SHP77 treated with DMSO at 0.1 percent for 48 hours (cell line): Measurements from ENCODE around the gene NFXL1.
A peak's percentile ranks its signal among the peaks of the same experiment; 100 is the strongest.
"Not testable (repeated sequence)": the region's sequence is repeated elsewhere in the genome, so short reads cannot be mapped to it uniquely, and the experiment has no call there.

Source experiments
- DNase-seq: peaks from one replicate; lab custom pipeline; 2025; lab: John Stamatoyannopoulos, UW

Gene NFXL1

DNA sequence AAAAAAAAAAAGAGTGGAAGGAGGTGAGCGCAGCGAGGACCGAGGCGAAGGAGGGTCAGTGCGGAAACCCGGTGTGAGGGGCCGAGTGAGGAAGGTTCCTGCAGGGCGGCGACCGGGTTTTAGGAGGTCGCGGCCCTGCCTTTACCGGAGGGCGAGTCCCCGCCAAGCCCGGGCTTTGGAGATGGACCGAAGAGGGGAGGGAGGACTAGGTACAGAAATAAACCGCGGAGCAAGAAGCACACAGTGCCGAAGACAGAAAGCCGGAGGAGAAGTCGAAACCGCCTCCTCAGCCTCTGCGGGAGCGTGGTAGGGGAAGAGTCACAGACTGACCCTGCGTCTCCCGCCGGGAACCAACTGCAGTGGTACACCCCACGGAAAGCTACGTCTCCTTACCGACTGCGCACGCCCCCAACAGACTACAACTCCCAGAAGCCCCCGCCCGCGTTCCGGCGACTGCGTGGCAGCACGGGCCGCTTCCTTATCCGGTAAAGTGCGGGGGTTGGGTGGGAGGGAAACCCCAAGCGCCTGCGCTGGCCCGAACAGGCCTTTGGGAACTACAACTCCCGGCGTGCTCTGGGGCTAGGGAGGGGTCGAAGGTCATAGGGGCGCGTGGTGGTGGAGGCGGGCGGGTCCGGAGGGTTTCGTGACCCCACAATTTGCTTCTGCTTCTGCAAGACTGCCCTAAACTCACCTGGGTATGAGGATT is at the start of gene NFXL1:
TSS of gene NFXL1 (minus strand) at position 364 of the 706 bp plus-strand sequence. CDS start 380 bp downstream, outside the sequence.
- DNase-seq, result peak; percentile 69

DNA sequence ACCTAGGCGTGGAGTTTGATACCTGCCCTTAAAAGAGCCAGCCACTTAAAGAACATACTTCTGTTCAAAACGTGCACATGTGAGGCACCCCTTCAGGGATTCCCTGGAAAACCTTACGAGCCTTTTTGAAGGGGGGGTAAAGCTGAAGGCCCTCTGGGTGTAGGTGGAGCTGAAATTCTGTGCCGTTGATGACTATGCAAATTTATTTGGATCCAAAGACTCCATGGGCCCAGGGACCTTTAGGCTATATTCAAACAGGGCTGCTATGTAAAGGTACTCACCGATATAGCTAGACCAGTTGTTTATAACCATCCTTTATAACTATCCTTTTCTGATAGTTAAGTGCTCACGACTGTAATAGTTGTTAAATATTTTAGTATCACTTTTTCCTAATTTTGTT is 40.3 kb upstream of the NFXL1 start:
- DNase-seq, result no peak

DNA sequence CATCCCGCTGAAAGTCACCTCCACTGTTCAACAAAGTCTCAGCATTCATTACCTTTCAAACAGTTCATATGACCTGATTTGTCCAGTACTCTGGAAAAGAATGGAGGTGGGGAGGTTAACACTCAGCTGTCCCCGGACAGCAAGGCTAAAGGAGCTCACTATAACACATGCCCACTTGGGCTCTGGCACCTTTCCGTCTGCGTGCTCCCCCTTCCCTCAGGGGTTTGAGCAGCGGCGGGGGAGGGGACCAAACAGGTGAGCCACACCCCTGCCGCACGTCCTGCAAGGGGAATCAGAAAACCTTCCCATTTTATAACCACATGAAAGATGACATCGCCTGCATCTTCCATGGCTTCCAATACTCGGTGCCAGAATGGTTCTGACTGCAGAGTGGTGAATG is 39.9 kb upstream of the NFXL1 start:
- DNase-seq, result no peak

DNA sequence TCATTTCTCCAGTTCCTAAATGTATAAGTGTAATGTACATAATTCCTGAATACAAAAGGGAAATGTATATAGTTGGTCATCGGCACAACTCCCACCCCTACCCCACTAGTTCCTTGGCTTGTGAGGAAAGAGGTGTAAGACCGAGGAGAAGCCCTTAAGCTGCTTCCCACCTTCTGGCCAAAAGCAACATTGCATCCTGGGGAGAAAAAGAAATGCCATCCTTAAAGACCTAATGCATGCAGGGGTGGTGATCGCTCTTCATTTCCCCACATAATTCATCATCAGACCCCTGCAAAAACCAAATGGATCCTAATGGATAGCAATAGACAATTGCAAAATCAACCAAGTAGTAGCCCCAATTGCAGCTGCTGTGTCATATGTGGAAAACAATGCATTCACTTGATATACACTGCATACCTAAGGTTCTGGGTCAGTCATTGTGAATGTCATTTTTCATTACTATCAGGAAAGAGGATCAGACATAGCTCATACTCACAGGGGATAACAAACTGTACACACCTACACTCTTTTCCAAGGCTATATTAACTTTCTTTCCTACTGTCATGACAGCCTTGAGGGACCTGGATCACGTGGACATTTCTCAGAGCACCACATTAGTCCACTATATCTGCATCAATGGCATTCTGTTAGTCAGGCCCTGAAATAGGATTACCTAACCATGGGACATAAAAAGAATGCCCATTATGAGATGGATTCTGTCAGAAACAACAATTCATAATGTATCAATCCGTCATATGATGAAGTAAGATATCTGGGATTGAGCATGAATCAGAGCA is 31.7 kb upstream of the NFXL1 start:
- no peak for DNase-seq

DNA sequence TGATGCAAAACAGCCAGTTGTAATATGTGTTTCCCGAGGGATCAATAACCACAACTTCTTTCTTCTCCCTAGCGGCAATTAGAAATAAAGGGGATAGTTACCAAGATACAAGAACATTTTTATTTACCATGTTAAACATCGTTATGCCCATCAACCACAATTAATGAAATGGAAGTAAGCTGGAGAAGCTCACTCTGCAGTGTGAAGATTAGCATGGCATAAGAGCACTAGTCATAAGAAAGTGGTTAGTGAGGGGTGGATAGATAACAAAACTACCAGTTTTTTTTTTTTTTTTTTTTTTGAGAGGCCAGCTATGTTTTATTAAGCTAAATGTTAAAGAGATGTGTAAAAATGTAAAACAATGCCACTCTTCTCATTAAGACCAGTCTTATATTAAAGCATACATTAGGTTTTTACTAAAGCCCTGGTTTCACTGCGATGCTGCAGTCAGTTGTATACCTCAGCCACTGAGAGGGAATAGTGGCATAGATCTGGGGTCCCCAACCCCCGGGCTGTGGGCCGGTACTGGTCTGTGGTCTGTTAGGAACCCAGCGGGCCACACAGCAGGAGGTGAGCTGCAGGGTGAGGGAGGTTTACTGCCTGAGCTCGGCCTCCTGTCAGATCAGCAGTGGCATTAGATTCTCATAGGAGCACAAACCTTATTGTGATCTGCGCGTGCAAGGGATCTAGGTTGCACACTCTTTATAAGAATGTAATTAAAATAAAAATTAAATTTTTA is 27.9 kb upstream of the NFXL1 start:
- no peak for DNase-seq

DNA sequence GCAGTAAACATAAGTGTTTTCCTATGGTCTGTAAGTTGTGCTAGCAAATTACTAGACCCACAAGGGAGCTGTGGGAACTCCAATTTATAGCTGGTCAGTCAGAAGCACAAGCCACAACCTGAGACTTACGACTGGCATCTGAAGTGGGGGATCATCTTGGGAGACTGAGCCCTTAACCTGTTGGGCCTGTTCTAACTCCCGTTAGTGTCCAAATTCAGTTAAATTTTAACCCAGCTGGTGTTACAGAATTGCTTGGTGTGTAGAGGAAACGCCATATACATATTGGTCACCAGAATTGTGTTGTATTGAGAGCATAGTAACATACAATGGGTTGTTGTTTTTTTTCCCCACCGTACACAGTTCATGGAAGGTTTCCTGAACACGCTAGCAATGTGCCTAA is 25.1 kb upstream of the NFXL1 start:
- no peak for DNase-seq

DNA sequence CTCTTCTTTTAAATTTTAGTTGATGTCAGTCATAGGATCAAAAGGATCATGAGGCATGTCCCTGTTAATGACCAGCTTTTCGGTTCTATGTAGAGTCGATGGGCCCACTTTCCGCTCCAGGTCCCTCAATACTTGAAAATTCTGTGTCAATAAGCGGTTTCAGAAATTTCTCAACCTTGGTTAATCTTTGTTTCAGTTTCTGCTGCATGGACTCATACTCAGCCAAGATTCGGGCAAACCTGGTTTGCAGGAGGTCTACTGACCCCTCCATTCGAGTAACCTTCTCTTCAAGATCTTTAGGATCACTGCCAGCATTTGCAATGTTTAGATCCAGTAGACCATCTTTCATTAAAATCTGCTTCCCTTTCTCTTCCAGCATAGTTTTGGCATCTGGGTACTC is 22.0 kb upstream of the NFXL1 start:
- no peak for DNase-seq

DNA sequence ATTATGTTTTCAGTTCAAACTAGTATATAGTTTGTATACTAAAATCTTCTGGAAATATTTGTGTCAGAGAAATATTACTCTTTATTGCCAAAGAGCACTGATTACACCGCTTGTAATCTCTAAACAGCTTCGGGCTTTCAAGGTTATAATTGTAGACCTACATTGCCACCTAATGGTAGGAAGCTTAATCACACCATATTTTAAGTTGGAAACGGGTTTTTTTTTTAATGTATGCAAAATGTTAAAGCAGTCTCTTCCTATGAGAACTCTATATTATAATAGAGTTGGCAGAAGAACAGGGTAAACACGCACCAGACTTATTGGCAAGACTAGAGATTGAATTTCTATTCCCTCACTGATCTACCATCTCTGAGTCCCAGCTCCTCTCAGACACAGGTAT is 19.5 kb upstream of the NFXL1 start:
- DNase-seq, result no peak

DNA sequence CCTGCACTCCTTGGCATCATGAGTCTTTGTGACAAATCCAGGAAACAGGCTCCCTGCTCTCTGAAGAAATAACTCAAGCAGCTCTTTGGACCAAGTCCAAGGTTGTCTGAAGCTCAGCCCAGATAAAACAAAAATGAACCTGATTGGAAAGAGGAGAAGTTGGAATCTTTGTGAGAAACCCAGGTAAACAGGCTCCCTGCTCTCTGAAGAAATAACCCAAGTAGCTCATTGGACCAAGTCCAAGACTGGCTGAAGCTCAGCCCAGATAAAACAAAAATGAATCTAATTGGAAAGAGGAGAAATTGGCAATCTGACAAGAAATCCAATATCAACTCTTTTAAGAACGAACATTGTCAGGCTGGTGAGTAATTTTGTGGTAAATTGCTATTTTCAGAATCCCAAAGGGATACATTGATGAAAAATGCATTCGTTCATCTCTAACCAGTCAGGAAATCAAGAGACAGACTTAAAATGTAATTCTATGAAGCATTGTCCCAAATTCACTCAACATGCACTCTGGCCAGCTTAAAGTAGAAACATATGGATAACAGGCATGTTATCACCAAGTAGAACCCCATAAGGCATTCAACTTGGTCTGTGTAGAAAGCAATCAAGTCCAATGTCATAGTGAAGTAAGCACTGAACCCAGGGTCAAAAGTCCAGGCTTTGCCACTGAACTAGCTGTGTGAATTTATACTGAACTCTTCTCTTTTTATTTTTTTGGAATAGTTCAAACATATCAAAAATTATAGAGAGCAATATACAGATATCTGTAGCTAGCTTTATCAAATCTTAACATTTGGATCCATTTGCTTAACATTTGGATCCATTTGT is 16.8 kb upstream of the NFXL1 start:
- DNase-seq, result no peak

DNA sequence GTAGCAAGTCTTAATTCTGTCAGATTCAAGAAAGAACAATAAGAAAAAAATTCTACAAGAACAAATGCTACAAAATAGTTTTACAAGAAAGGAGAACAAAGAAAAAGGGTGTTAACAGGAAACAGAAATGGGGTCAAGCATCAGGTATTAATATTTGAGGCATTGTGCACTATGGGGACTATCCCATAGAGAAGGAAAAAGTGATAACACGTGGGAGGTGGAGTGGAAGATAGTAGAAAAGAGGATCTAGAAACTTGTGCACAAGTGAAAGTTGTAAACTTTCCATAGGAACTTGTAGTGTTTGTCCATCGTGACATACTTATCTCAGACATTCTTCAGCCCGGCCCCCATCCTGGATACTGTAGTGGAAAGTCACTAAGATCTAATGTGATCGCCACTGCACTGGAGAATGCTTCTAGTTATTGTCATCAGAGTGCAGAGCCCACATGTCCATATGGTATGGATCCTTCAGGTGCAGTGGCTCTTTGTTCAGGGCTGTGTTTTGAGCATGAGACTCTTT is 15.4 kb upstream of the NFXL1 start:
- DNase-seq, result no peak

DNA sequence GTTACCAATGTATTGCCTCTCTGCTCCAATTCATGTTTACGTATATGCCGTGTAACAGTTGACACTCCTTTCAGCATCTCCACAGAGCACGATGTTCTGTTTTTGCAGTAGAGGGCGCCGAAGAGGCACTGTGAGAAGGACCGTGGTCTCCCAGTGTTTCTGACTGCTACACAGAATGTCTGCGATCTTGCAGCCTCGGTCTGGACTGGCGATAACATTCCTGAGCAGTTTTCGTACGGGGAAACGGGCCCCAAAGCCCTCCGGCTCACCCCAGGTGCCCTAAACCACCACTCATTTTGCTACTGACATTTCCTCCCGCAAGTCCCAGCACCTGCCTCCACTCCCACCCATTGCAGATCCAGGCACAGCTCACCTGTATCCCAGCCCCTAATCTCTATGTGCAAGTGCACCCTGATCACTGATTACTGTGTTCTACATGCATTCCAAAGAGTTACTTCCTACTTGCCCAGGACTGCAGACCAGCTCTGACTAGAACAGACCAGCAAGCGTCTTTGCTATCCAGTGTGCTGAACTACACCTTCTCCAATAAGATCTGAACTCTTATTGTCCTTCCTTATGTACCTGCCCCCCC is 12.4 kb upstream of the NFXL1 start:
- peak; percentile 34 for DNase-seq

DNA sequence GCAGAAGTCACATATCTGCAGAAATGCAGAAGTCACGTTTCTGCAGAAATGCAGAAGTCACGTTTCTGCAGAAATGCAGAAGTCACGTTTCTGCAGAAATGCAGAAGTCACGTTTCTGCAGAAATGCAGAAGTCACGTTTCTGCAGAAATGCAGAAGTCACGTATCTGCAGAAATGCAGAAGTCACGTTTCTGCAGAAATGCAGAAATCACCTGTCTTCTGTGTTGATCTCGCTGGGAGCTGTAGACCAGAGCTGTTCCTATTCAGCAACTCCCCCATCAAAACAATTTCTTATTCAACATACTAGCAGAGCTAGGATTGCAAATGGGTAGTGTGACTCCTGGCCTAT is 8.9 kb upstream of the NFXL1 start:
- DNase-seq, result not testable (repeated sequence)

DNA sequence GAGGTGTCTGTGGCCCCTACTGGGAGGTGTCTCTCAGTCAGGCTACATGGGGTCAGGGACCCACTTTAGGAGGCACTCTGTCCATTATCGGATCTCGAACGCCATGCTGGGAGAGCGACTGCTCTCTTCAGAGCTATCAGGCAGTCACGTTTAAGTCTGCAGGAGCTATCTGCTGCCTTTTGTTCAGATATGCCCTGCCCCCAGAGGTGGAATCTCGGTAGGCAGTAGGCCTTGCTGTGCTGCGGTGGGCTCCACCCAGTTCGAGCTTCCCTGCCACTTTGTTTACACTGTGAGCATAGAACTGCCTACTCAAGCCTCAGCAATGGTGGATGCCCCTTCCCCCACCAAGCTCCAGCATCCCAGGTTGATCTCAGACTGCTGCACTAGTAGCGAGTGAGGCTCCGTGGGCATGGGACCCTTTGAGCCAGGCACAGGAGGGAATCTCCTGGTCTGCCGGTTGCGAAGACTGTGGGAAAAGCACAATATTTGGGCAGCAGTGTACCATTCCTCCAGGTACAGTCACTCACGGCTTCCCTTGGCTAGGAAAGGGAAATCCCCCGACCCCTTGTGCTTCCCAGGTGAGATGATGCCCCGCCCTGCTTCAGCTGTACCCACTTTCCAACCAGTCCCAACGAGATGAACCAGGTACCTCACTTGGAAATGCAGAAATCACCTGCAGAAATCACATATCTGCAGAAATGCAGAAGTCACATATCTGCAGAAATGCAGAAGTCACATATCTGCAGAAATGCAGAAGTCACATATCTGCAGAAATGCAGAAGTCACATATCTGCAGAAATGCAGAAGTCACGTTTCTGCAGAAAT is 8.3 kb upstream of the NFXL1 start:
- DNase-seq, result not testable (repeated sequence)

DNA sequence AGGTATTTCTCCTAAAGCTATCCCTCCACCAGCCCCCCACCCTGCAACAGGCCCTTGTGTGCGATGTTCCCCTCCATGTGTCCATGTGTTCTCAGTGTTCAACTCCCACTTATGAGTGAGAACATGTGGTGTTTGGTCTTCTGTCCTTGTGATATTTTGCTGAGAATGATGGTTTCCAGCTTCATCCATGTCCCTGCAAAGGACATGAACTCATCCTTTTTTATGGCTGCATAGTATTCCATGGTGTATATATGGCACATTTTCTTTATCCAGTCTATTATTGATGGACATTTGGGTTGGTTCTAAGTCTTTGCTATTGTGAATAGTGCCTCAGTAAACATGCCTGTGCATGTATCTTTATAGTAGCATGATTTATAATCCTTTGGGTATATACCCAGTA is 2.8 kb upstream of the NFXL1 start:
- not testable (repeated sequence) for DNase-seq

DNA sequence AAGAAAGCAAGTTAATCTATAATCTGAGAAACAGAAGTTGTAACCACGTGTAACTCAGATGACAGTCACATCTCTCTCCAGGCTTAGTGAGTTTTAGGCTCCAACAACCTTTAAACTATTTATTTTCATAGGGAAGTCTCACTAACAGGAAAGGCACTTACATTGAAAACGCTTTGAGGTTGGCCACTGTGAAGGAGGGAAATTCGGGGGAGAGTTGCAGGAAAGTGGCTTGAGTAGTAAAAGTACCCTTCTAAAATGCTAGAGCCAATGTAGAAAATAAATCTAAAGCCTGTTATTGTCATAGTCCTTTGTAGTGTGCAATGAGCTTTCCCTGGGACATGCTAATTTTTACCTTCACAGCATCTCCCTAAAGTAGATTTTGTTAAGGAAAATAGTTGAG is 995 bp upstream of the NFXL1 start:
- DNase-seq, result no peak

DNA sequence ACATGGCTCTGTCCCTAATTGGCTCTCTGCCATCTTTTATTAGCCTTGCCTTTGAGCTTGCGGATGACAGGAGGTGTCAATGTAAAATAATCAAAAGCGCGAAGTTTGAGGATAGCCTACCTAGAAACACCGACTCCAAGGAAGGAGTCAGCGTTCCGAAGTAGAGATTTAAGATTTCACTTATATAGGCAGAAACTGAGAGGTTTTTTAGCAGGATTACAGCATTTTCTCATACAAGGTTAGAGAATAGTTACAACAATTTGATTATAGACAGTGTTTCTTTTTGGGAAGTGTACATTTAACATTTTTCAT is 499 bp upstream of the NFXL1 start:
- DNase-seq, result no peak

DNA sequence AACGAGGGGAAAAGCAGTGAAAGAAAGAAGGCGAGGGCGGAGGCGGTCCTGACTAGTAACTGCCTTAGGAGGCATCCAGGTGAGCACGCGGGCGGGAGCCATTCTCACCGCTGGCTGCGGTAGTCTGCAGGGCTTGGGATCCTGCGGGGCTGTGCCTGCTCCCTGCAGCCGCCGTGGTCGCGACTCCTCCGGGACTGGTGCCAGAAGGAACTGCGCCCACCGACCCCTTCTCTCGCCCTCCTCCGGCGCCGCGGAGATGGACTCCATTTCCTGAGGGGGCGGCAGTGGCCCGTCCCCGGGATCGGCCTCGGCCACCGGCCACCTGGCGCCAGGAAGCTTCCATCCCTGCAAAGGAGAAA is 543 bp downstream of the NFXL1 start:
- no peak for DNase-seq

DNA sequence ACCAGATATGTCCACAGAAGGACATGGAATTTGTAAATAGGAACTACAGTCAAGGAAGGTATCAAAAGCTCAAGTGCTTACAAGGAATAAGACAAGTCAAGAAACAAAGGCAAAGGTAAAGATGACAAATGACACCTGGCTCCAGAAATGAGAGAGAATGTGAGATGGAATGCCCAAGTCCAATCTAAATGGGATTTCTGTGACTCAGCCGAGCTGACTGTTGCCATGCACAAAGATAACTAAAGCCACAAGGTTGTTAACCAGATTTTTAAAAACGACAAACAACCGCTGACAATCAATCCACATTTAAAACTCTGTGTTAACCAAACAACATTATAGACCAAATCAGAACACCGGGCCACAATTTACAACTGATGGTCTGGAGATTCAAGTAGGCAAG is 1.1 kb downstream of the NFXL1 start:
- DNase-seq, result no peak

DNA sequence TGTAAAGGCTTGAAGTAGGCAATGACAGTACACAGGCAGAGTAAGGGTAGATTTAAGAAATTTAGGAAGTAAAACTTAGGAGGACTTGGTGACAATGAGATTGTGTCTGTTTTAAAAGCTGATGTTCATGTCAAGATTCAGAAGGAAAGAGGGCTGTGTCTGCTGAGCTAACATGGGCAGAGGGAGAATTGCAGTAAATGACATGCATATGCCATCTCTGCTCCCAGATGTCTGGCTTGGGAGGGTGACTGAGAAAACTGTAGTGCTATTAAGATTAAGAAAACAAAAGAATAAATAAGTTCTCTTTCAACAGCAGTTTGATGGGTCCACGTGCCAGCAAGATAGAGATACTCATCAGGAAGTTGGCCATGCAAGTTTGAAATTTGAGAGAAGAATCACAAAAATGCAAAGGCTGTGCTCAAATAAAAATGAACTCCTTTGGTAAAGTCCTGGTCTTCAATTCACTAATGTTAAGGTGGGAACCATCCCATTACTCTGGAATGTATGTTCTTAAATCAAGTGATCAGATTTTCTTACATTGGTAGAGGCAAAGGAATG is 7.2 kb downstream of the NFXL1 start:
- no peak for DNase-seq

DNA sequence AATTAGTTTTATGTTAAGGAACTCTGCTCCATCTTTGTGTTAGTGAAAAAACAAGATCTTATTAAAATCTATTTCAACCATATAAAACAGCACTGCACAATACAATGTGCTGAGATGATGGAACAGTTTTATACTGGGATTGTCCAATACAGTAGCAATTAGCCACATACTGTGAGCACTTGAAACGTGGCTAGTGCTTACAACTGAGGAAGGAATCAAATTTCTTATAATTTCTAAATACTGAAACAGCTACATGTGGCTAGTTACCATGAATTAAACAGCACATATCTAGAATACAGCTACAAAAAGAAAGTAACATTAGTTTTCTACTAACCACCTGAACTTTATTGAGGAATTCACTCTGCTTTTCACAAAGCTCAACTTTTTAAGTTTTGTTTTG is 14.7 kb downstream of the NFXL1 start:
- DNase-seq, result no peak

DNA sequence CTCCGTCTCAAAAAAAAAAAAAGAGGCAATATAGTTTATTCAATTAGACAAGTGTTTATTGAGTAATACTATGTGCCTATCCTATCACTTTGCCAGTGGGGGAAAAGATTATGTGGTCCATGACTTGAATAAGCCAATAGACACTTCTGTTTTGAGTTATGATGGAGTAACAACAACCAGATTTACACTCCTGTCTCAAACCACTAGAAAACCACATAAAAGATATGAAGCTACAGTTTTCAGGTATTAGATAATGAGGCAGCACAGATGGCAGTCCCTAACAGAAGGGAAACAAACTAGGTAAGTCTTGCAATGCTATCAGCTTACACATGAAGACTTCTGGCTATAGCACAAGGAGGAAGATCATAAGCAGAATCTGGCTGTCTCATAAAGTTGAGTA is 22.5 kb downstream of the NFXL1 start:
- DNase-seq, result no peak
